Stomach (tissue), 9 donors: ENCODE data around the gene TRIM52. TPM values are rescaled to one million over a fixed set of nuclear protein-coding genes. Genes with fewer than 3 reads are reported as not detected.

ENCODE experiments used
- DNase-seq, 2 donors: peaks; one replicate each; pipeline versions ENCODE4 v3.0.0 to v3.0.0-alpha.2; 2013 to 2019
- H3K27ac ChIP-seq, 5 donors: fragments of 200-600 bp in 4 of 5; sonication (generic) in 4 of 5; one replicate each; pipeline ENCODE4 v1.5.1; 2013 to 2019; ENCODE audit warnings: mild to moderate bottlenecking in 1 of 5, moderate library complexity in 1 of 5
- H3K27me3 ChIP-seq, 3 donors: fragments of 200-600 bp; sonication (generic); one replicate each; pipeline ENCODE4 v1.5.1; 2017 to 2019; ENCODE audit warnings: mixed run types in 1 of 3
- H3K36me3 ChIP-seq, 4 donors: fragments of 200-600 bp; sonication (generic); 1 replicate in 3 of 4; 2 replicates in 1 of 4; pipeline ENCODE4 v1.5.1; 2016 to 2019
- H3K4me1 ChIP-seq, 4 donors: fragments of 200-600 bp; sonication (generic); one replicate each; pipeline ENCODE4 v1.5.1; 2016 to 2019
- H3K4me3 ChIP-seq, 4 donors: fragments of 200-600 bp; sonication (generic) in 3 of 4; one replicate each; pipeline ENCODE4 v1.5.1; 2016 to 2019; ENCODE audit warnings: mild to moderate bottlenecking in 1 of 4
- H3K9me3 ChIP-seq, 4 donors: fragments of 200-600 bp; sonication (generic); one replicate each; pipeline ENCODE4 v1.5.1; 2016 to 2019
- CTCF ChIP-seq, 7 experiments: fragments of 450-650 bp in 4 of 7; fragments of 200-600 bp in 3 of 7; sonication (generic) in 3 of 7; IDR thresholded peaks; one replicate each; pipeline ENCODE4 v1.5.1; 2016 to 2019; ENCODE audit warnings: antibody characterized with exemption in 7 of 7, control low read depth in 2 of 7, mild to moderate bottlenecking in 1 of 7
- EP300 ChIP-seq: sonication (generic); formaldehyde crosslinking; IDR thresholded peaks from one replicate; pipeline ENCODE4 v1.6.1; 2017; ENCODE audit warnings: antibody characterized with exemption
- POLR2A ChIP-seq, 4 donors: fragments of 450-650 bp; IDR thresholded peaks; one replicate each; pipeline ENCODE4 v1.6.1; 2016; ENCODE audit warnings: antibody characterized with exemption in 4 of 4, control low read depth in 2 of 4, mild to moderate bottlenecking in 1 of 4, moderate library complexity in 1 of 4
- POLR2AphosphoS5 ChIP-seq, 3 donors: sonication (generic); formaldehyde crosslinking; IDR thresholded peaks; one replicate each; pipeline ENCODE4 v1.6.1; 2016; ENCODE audit warnings: antibody characterized with exemption in 3 of 3
- WGBS, 5 donors: extraction: QIAGEN DNeasy Blood & Tissue Kit in 3 of 5; methylation state at CpG; one replicate each; pipeline versions ENCODE4 v1.1.5 to v1.1.7; 2013 to 2018; 5-methylcytosine and 5-hydroxymethylcytosine counted together
- intact Hi-C: fragments of 100-400 bp; cut with DNase I; formaldehyde crosslinking; loops from one replicate; pipeline ENCODE4 v1.15.1; 2023; ENCODE audit warnings: low total_unique reads
- polyA plus RNA-seq, 3 donors: library from polyadenylated mRNA; stranded (reverse); fragments of 200-250 nt; gene quantifications; one replicate each; pipeline ENCODE4 v1.2.3, GENCODE V29; 2013
- total RNA-seq, 5 donors: library from RNA; depleted of rRNA; stranded (reverse); fragments of >200 nt; gene quantifications; one replicate each; pipeline versions ENCODE4 v1.1.0 to v1.2.3, GENCODE V29; 2014 to 2016
- donor health status: healthy with polysubstance abuse.
- donor health status: Bipolar disorder and iron deficiency.
- donor health status: healthy.

The TRIM52 gene
- total and polyA plus RNA-seq, 8 donors, result 3.8 to 29.9 (median 12.5) TPM

- intact Hi-C loops, result no loop called here
- DNase-seq, result peak; percentile 96 to 97
- H3K27ac ChIP-seq, result peak overlapping the region; percentile 88 to 98 (median 96)
- no peak for TF ChIP-seq POLR2A (IDR thresholded peaks at IDR 0.05)
- no peak for TF ChIP-seq EP300
- peak; percentile 38 to 87 (median 67) for TF ChIP-seq POLR2AphosphoS5 (IDR thresholded peaks at IDR 0.05)
- TF ChIP-seq CTCF (IDR thresholded peaks at IDR 0.05), result no peak
- H3K9me3 ChIP-seq, result no peaks in the 10 kb centered on the region
- WGBS, 5 donors, result 3 to 8% (median 4%) methylated on average over 37 to 50 of the region's 50 CpGs
- peak overlapping the region; percentile 68 to 94 (median 92) for H3K4me3 ChIP-seq
- H3K27me3 ChIP-seq, result no peaks in the 10 kb centered on the region
- H3K36me3 ChIP-seq, result peaks cover 3 to 6% (median 4%) of the 10 kb centered on the region in 4 donors
- peaks cover 17 to 63% (median 49%) of the 10 kb centered on the region in 4 donors for H3K4me1 ChIP-seq
Observed at GRCh38 chr5:181221792-181222629, 38.9 kb downstream of the TRIM52 start.

- no peak for DNase-seq
- Histone ChIP-seq H3K9me3 (no peaks in the 10 kb centered on the region), H3K27ac (peak overlapping the region; percentile 26 to 98 (median 96)), H3K4me3 (peak overlapping the region in 3 of 4 donors; percentile 90 to 94 (median 93)), H3K36me3 (no peaks in the 10 kb centered on the region), H3K27me3 (no peaks in the 10 kb centered on the region), H3K4me1 (peaks cover 21 to 68% (median 54%) of the 10 kb centered on the region in 4 donors)
- TF ChIP-seq POLR2A (IDR thresholded peaks at IDR 0.05) (no peak), CTCF (IDR thresholded peaks at IDR 0.05) (no peak), POLR2AphosphoS5 (IDR thresholded peaks at IDR 0.05) (no peak), EP300 (no peak)
- 43 to 60% (median 53%) methylated on average over 24 to 27 of the region's 27 CpGs for WGBS, 5 donors
- intact Hi-C loops, result no loop called here
Observed at GRCh38 chr5:181221105-181221791, 39.7 kb downstream of the TRIM52 start.

- Histone ChIP-seq H3K36me3 (no peaks in the 10 kb centered on the region), H3K27ac (no peak overlapping the region), H3K9me3 (no peaks in the 10 kb centered on the region), H3K27me3 (no peaks in the 10 kb centered on the region), H3K4me1 (peaks cover 23 to 62% (median 50%) of the 10 kb centered on the region in 4 donors), H3K4me3 (no peak overlapping the region)
- no peak for TF ChIP-seq POLR2A (IDR thresholded peaks at IDR 0.05)
- TF ChIP-seq POLR2AphosphoS5 (IDR thresholded peaks at IDR 0.05), result no peak
- no peak for TF ChIP-seq CTCF (IDR thresholded peaks at IDR 0.05)
- DNase-seq, result no peak
- WGBS, 5 donors, result 81 to 94% (median 91%) methylated on average over 10 of the region's 10 CpGs
- intact Hi-C loops, result no loop called here
Observed at GRCh38 chr5:181220178-181220515, 40.8 kb downstream of the TRIM52 start.

GRCh38 chr5:181219262-181220177 is 41.4 kb downstream of the TRIM52 start:
- Histone ChIP-seq H3K27me3 (no peaks in the 10 kb centered on the region), H3K4me1 (peaks cover 19 to 55% (median 44%) of the 10 kb centered on the region in 4 donors), H3K36me3 (no peaks in the 10 kb centered on the region), H3K9me3 (no peaks in the 10 kb centered on the region), H3K4me3 (no peak overlapping the region), H3K27ac (no peak overlapping the region)
- peak in 1 of 2 donors; percentile 23 for DNase-seq
- intact Hi-C loops, result no loop called here
- 61 to 70% (median 65%) methylated on average over 49 of the region's 49 CpGs for WGBS, 5 donors
- TF ChIP-seq EP300, result no peak
- no peak for TF ChIP-seq POLR2AphosphoS5 (IDR thresholded peaks at IDR 0.05)
- no peak for TF ChIP-seq CTCF (IDR thresholded peaks at IDR 0.05)
- no peak for TF ChIP-seq POLR2A (IDR thresholded peaks at IDR 0.05)
